ENCODE measurements around the gene LUC7L. TPM values are rescaled to one million over a fixed set of nuclear protein-coding genes. Genes with fewer than 3 reads are reported as not detected.
"Not testable (repeated sequence)": the region's sequence is repeated elsewhere in the genome, so short reads cannot be mapped to it uniquely, and the experiment has no call there.

The LUC7L gene
- polyA plus RNA-seq, 1 donor = 99.5 TPM

DNA sequence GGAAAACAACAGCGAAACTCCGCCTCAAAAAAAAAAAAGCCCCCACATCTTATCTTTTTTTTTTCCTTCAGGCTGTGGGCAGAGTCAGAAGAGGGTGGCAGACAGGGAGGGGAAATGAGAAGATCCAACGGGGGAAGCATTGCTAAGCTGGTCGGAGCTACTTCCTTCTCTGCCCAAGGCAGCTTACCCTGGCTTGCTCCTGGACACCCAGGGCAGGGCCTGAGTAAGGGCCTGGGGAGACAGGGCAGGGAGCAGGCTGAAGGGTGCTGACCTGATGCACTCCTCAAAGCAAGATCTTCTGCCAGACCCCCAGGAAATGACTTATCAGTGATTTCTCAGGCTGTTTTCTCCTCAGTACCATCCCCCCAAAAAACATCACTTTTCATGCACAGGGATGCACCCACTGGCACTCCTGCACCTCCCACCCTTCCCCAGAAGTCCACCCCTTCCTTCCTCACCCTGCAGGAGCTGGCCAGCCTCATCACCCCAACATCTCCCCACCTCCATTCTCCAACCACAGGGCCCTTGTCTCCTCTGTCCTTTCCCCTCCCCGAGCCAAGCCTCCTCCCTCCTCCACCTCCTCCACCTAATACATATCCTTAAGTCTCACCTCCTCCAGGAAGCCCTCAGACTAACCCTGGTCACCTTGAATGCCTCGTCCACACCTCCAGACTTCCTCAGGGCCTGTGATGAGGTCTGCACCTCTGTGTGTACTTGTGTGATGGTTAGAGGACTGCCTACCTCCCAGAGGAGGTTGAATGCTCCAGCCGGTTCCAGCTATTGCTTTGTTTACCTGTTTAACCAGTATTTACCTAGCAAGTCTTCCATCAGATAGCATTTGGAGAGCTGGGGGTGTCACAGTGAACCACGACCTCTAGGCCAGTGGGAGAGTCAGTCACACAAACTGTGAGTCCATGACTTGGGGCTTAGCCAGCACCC, 54.0 kb downstream of the LUC7L start:
- Histone ChIP-seq H3K36me3 (ENCODE audit: control insufficient read depth, insufficient read depth, low read length) (no peaks in the 10 kb centered on the region), H3K27me3 (ENCODE audit: control insufficient read depth, insufficient read depth, low read length) (peaks cover 72% of the 10 kb centered on the region), H3K9me3 (ENCODE audit: control insufficient read depth, low read depth, low read length) (no peaks in the 10 kb centered on the region), H3K4me1 (ENCODE audit: control insufficient read depth, insufficient read depth, low read length) (no peaks in the 10 kb centered on the region), H3K27ac (ENCODE audit: low read length) (no peak overlapping the region), H3K4me3 (ENCODE audit: low read length) (no peak overlapping the region)
- WGBS (ENCODE audit: insufficient coverage, low lambda C conversion rate) = 80% methylated on average over 1 of the region's 8 CpGs
- DNase-seq = no peak

- H3K27me3 ChIP-seq (ENCODE audit: control insufficient read depth, insufficient read depth, low read length) = peaks cover 68% of the 10 kb centered on the region
- H3K4me3 ChIP-seq (ENCODE audit: low read length); DNase-seq; H3K27ac ChIP-seq (ENCODE audit: low read length); H3K9me3 ChIP-seq (ENCODE audit: control insufficient read depth, low read depth, low read length); H3K4me1 ChIP-seq (ENCODE audit: control insufficient read depth, insufficient read depth, low read length); H3K36me3 ChIP-seq (ENCODE audit: control insufficient read depth, insufficient read depth, low read length): not testable (repeated sequence)
- no CpG with 5 or more reads among the region's 13 CpGs for WGBS (ENCODE audit: insufficient coverage, low lambda C conversion rate)
These were observed 55.1 kb downstream of the LUC7L start for GRCh38 chr16:173928-174769.

- H3K27ac ChIP-seq (ENCODE audit: low read length); H3K4me3 ChIP-seq (ENCODE audit: low read length); H3K4me1 ChIP-seq (ENCODE audit: control insufficient read depth, insufficient read depth, low read length); DNase-seq; H3K9me3 ChIP-seq (ENCODE audit: control insufficient read depth, low read depth, low read length); H3K36me3 ChIP-seq (ENCODE audit: control insufficient read depth, insufficient read depth, low read length): not testable (repeated sequence)
- peaks cover 68% of the 10 kb centered on the region for H3K27me3 ChIP-seq (ENCODE audit: control insufficient read depth, insufficient read depth, low read length)
- no CpG with 5 or more reads among the region's 44 CpGs for WGBS (ENCODE audit: insufficient coverage, low lambda C conversion rate)
These were observed 55.9 kb downstream of the LUC7L start for GRCh38 chr16:173211-173854.

DNA sequence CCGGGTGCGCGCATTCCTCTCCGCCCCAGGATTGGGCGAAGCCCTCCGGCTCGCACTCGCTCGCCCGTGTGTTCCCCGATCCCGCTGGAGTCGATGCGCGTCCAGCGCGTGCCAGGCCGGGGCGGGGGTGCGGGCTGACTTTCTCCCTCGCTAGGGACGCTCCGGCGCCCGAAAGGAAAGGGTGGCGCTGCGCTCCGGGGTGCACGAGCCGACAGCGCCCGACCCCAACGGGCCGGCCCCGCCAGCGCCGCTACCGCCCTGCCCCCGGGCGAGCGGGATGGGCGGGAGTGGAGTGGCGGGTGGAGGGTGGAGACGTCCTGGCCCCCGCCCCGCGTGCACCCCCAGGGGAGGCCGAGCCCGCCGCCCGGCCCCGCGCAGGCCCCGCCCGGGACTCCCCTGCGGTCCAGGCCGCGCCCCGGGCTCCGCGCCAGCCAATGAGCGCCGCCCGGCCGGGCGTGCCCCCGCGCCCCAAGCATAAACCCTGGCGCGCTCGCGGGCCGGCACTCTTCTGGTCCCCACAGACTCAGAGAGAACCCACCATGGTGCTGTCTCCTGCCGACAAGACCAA, 56.8 kb downstream of the LUC7L start, which contains the start of gene HBA2:
HBA2 (plus strand) TSS at position 503 of the 568 bp plus-strand sequence; CDS start at position 540, 37 bp downstream.
- peaks cover 68% of the 10 kb centered on the region for H3K27me3 ChIP-seq (ENCODE audit: control insufficient read depth, insufficient read depth, low read length)
- WGBS (ENCODE audit: insufficient coverage, low lambda C conversion rate) = no CpG with 5 or more reads among the region's 74 CpGs
- not testable (repeated sequence) for H3K27ac ChIP-seq (ENCODE audit: low read length); H3K4me1 ChIP-seq (ENCODE audit: control insufficient read depth, insufficient read depth, low read length); DNase-seq; H3K36me3 ChIP-seq (ENCODE audit: control insufficient read depth, insufficient read depth, low read length); H3K9me3 ChIP-seq (ENCODE audit: control insufficient read depth, low read depth, low read length); H3K4me3 ChIP-seq (ENCODE audit: low read length)

- no peak overlapping the region for H3K4me3 ChIP-seq (ENCODE audit: low read length)
- WGBS (ENCODE audit: insufficient coverage, low lambda C conversion rate) = 86% methylated on average over 1 of the region's 1 CpG
These were observed 58.5 kb downstream of the LUC7L start for GRCh38 chr16:170788-171187.

GRCh38 chr16:170088-170507, 59.2 kb downstream of the LUC7L start:
- not testable (repeated sequence) for H3K9me3 ChIP-seq (ENCODE audit: control insufficient read depth, low read depth, low read length); H3K36me3 ChIP-seq (ENCODE audit: control insufficient read depth, insufficient read depth, low read length); H3K4me3 ChIP-seq (ENCODE audit: low read length); H3K4me1 ChIP-seq (ENCODE audit: control insufficient read depth, insufficient read depth, low read length); DNase-seq; H3K27ac ChIP-seq (ENCODE audit: low read length)
- no CpG with 5 or more reads among the region's 5 CpGs for WGBS (ENCODE audit: insufficient coverage, low lambda C conversion rate)
- peaks cover 76% of the 10 kb centered on the region for H3K27me3 ChIP-seq (ENCODE audit: control insufficient read depth, insufficient read depth, low read length)

More at GRCh38 chr16:170788-171187, 58.5 kb downstream of the LUC7L start:
- peaks cover 75% of the 10 kb centered on the region for H3K27me3 ChIP-seq (ENCODE audit: control insufficient read depth, insufficient read depth, low read length)
- H3K27ac ChIP-seq (ENCODE audit: low read length) = no peak overlapping the region
- no peaks in the 10 kb centered on the region for H3K36me3 ChIP-seq (ENCODE audit: control insufficient read depth, insufficient read depth, low read length)
- no peaks in the 10 kb centered on the region for H3K4me1 ChIP-seq (ENCODE audit: control insufficient read depth, insufficient read depth, low read length)
- H3K9me3 ChIP-seq (ENCODE audit: control insufficient read depth, low read depth, low read length) = peaks cover 4% of the 10 kb centered on the region
- no peak for DNase-seq

DNA sequence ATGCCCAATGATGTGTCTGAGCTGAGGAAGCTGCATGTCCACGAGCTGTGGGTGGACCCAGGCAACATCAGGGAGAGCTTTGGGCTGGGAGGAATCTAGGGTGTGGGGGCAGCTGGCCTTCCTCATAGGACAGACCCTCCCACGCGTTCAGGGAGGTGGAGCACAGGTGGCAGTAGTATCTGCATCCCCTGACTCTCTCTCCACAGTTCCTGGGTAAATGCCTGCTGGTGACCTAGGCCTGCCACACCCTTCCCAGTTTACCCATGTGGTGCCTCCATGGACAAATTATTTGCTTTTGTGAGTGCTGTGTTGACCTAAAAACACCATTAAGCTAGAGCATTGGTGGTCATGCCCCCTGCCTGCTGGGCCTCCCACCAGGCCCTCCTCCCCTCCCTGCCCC, 60.2 kb downstream of the LUC7L start:
- WGBS (ENCODE audit: insufficient coverage, low lambda C conversion rate) = no CpG with 5 or more reads among the region's 3 CpGs
- peaks cover 7% of the 10 kb centered on the region for H3K4me1 ChIP-seq (ENCODE audit: control insufficient read depth, insufficient read depth, low read length)
- H3K27me3 ChIP-seq (ENCODE audit: control insufficient read depth, insufficient read depth, low read length) = peaks cover 69% of the 10 kb centered on the region

DNA sequence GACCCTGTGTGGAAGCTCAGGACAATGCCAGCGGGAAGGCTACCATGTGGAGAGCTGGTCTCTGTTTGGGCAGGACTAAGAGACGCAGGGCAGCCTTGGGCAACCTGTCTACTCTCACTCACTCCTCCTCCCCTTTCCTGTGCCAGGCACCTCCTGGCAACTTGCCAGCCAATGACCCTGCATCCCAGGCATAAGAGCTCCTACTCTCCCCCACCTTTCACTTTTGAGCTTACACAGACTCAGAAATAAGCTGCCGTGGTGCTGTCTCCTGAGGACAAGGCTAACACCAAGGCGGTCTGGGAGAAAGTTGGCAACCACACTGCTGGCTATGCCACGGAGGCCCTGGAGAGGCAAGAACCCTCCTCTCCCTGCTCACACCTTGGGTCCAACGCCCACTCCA, 60.8 kb downstream of the LUC7L start:
- H3K4me3 ChIP-seq (ENCODE audit: low read length) = no peak overlapping the region
- DNase-seq = no peak
- WGBS (ENCODE audit: insufficient coverage, low lambda C conversion rate) = no CpG with 5 or more reads among the region's 6 CpGs
- H3K4me1 ChIP-seq (ENCODE audit: control insufficient read depth, insufficient read depth, low read length) = peaks cover 7% of the 10 kb centered on the region
- H3K27ac ChIP-seq (ENCODE audit: low read length) = no peak overlapping the region
- peaks cover 68% of the 10 kb centered on the region for H3K27me3 ChIP-seq (ENCODE audit: control insufficient read depth, insufficient read depth, low read length)
- peaks cover 10% of the 10 kb centered on the region for H3K9me3 ChIP-seq (ENCODE audit: control insufficient read depth, low read depth, low read length)
- H3K36me3 ChIP-seq (ENCODE audit: control insufficient read depth, insufficient read depth, low read length) = no peaks in the 10 kb centered on the region

More for the DNA sequence above, 60.2 kb downstream of the LUC7L start:
- Histone ChIP-seq H3K9me3 (ENCODE audit: control insufficient read depth, low read depth, low read length) (peaks cover 10% of the 10 kb centered on the region), H3K36me3 (ENCODE audit: control insufficient read depth, insufficient read depth, low read length) (no peaks in the 10 kb centered on the region), H3K27ac (ENCODE audit: low read length) (no peak overlapping the region), H3K4me3 (ENCODE audit: low read length) (no peak overlapping the region)
- DNase-seq = no peak

GRCh38 chr16:167122-167690, 62.0 kb downstream of the LUC7L start:
- no CpG with 5 or more reads among the region's 11 CpGs for WGBS (ENCODE audit: insufficient coverage, low lambda C conversion rate)
- Histone ChIP-seq H3K4me1 (ENCODE audit: control insufficient read depth, insufficient read depth, low read length) (peaks cover 7% of the 10 kb centered on the region), H3K4me3 (ENCODE audit: low read length) (no peak overlapping the region), H3K9me3 (ENCODE audit: control insufficient read depth, low read depth, low read length) (peaks cover 10% of the 10 kb centered on the region), H3K27ac (ENCODE audit: low read length) (no peak overlapping the region), H3K36me3 (ENCODE audit: control insufficient read depth, insufficient read depth, low read length) (no peaks in the 10 kb centered on the region), H3K27me3 (ENCODE audit: control insufficient read depth, insufficient read depth, low read length) (peaks cover 73% of the 10 kb centered on the region)
- DNase-seq = no peak

Measured in large intestine (tissue), 3 donors.